Measurements from ENCODE around the gene PAX2.

The PAX2 gene

GRCh38 chr10:100802607-100803006 lies 57.2 kb downstream of the PAX2 start:
- Mint-ChIP-seq H3K27ac (no peak overlapping the region), H3K9me3 (no peaks in the 10 kb centered on the region), H3K27me3 (peaks cover 86% of the 10 kb centered on the region), H3K4me3 (no peak overlapping the region), H3K4me1 (peaks cover 4% of the 10 kb centered on the region)
- ATAC-seq (no peak), DNase-seq (no peak)

- Mint-ChIP-seq H3K9me3 (no peaks in the 10 kb centered on the region), H3K27me3 (peaks cover 90% of the 10 kb centered on the region), H3K27ac (no peak overlapping the region), H3K4me1 (peaks cover 4% of the 10 kb centered on the region), H3K4me3 (no peak overlapping the region)
- ATAC-seq (no peak), DNase-seq (no peak)
These were observed 58.1 kb downstream of the PAX2 start for GRCh38 chr10:100803492-100803891.

- DNase-seq (no peak), ATAC-seq (no peak)
- H3K27ac Mint-ChIP-seq: no peak overlapping the region
- peaks cover 4% of the 10 kb centered on the region for H3K4me1 Mint-ChIP-seq
- H3K27me3 Mint-ChIP-seq: peaks cover 90% of the 10 kb centered on the region
- no peaks in the 10 kb centered on the region for H3K9me3 Mint-ChIP-seq
- H3K4me3 Mint-ChIP-seq: no peak overlapping the region
These were observed 58.5 kb downstream of the PAX2 start for GRCh38 chr10:100803908-100804307.

GRCh38 chr10:100805543-100806355 lies 60.4 kb downstream of the PAX2 start:
- Mint-ChIP-seq H3K27me3 (peaks cover 96% of the 10 kb centered on the region), H3K9me3 (no peaks in the 10 kb centered on the region), H3K4me3 (no peak overlapping the region), H3K4me1 (peaks cover 4% of the 10 kb centered on the region), H3K27ac (no peak overlapping the region)
- DNase-seq (no peak), ATAC-seq (no peak)

GRCh38 chr10:100806356-100806645 lies 60.9 kb downstream of the PAX2 start:
- Mint-ChIP-seq H3K27me3 (peaks cover 96% of the 10 kb centered on the region), H3K27ac (no peak overlapping the region), H3K4me1 (peaks cover 4% of the 10 kb centered on the region), H3K4me3 (no peak overlapping the region), H3K9me3 (no peaks in the 10 kb centered on the region)
- ATAC-seq (no peak), DNase-seq (no peak)

GRCh38 chr10:100807241-100807951 lies 62.0 kb downstream of the PAX2 start:
- DNase-seq (no peak), ATAC-seq (no peak)
- peaks cover 96% of the 10 kb centered on the region for H3K27me3 Mint-ChIP-seq
- H3K4me1 Mint-ChIP-seq: peaks cover 4% of the 10 kb centered on the region
- no peak overlapping the region for H3K27ac Mint-ChIP-seq
- no peak overlapping the region for H3K4me3 Mint-ChIP-seq
- no peaks in the 10 kb centered on the region for H3K9me3 Mint-ChIP-seq

- Mint-ChIP-seq H3K27me3 (peaks cover 95% of the 10 kb centered on the region), H3K4me3 (no peak overlapping the region), H3K9me3 (no peaks in the 10 kb centered on the region), H3K4me1 (peaks cover 4% of the 10 kb centered on the region), H3K27ac (no peak overlapping the region)
- DNase-seq (no peak), ATAC-seq (no peak)
These were observed 63.5 kb downstream of the PAX2 start for GRCh38 chr10:100808876-100809275.

GRCh38 chr10:100810091-100810834 lies 64.9 kb downstream of the PAX2 start:
- no peak for ATAC-seq
- Mint-ChIP-seq H3K4me1 (peaks cover 4% of the 10 kb centered on the region), H3K27me3 (peaks cover 95% of the 10 kb centered on the region), H3K27ac (no peak overlapping the region), H3K9me3 (no peaks in the 10 kb centered on the region), H3K4me3 (no peak overlapping the region)
- no peak for DNase-seq

- Mint-ChIP-seq H3K27me3 (peaks cover 95% of the 10 kb centered on the region), H3K9me3 (no peaks in the 10 kb centered on the region), H3K4me3 (no peak overlapping the region), H3K4me1 (peaks cover 4% of the 10 kb centered on the region), H3K27ac (no peak overlapping the region)
- DNase-seq (no peak), ATAC-seq (no peak)
These were observed 65.4 kb downstream of the PAX2 start for GRCh38 chr10:100810835-100811116.

GRCh38 chr10:100811261-100811660 lies 65.9 kb downstream of the PAX2 start:
- Mint-ChIP-seq H3K9me3 (no peaks in the 10 kb centered on the region), H3K27ac (no peak overlapping the region), H3K27me3 (peaks cover 95% of the 10 kb centered on the region), H3K4me3 (no peak overlapping the region), H3K4me1 (peaks cover 4% of the 10 kb centered on the region)
- ATAC-seq (no peak), DNase-seq (no peak)

- Mint-ChIP-seq H3K4me1 (peaks cover 4% of the 10 kb centered on the region), H3K27me3 (peaks cover 95% of the 10 kb centered on the region), H3K4me3 (no peak overlapping the region), H3K27ac (no peak overlapping the region), H3K9me3 (no peaks in the 10 kb centered on the region)
- no peak for ATAC-seq
- no peak for DNase-seq
These were observed 66.7 kb downstream of the PAX2 start for GRCh38 chr10:100811752-100812750.

- H3K9me3 Mint-ChIP-seq: no peaks in the 10 kb centered on the region
- H3K4me3 Mint-ChIP-seq: no peak overlapping the region
- no peaks in the 10 kb centered on the region for H3K4me1 Mint-ChIP-seq
- ATAC-seq (no peak), DNase-seq (no peak)
- H3K27me3 Mint-ChIP-seq: peaks cover 95% of the 10 kb centered on the region
- H3K27ac Mint-ChIP-seq: no peak overlapping the region
These were observed 67.6 kb downstream of the PAX2 start for GRCh38 chr10:100812978-100813377.

GRCh38 chr10:100814751-100815474 lies 69.5 kb downstream of the PAX2 start:
- no peaks in the 10 kb centered on the region for H3K9me3 Mint-ChIP-seq
- DNase-seq: no peak
- no peak overlapping the region for H3K27ac Mint-ChIP-seq
- ATAC-seq: no peak
- no peaks in the 10 kb centered on the region for H3K4me1 Mint-ChIP-seq
- no peak overlapping the region for H3K4me3 Mint-ChIP-seq
- peaks cover 85% of the 10 kb centered on the region for H3K27me3 Mint-ChIP-seq

GRCh38 chr10:100816671-100817070 lies 71.3 kb downstream of the PAX2 start:
- DNase-seq (no peak), ATAC-seq (no peak)
- Mint-ChIP-seq H3K27ac (no peak overlapping the region), H3K4me3 (no peak overlapping the region), H3K27me3 (peaks cover 76% of the 10 kb centered on the region), H3K4me1 (no peaks in the 10 kb centered on the region), H3K9me3 (no peaks in the 10 kb centered on the region)

Data from stimulated activated naive CD8-positive, alpha-beta T cell treated with anti-CD3 and anti-CD28 coated beads, Interleukin-15, amount 100 ng/mL, for 72 hours (primary cell).